ENCODE measurements around the gene BMPR1B. TPM values are rescaled to one million over a fixed set of nuclear protein-coding genes. Genes with fewer than 3 reads are reported as not detected.
"Not testable (repeated sequence)": the region's sequence is repeated elsewhere in the genome, so short reads cannot be mapped to it uniquely, and the experiment has no call there.

BMPR1B gene
- polyA plus RNA-seq, 3 donors from 2014 or later: not detected

DNA sequence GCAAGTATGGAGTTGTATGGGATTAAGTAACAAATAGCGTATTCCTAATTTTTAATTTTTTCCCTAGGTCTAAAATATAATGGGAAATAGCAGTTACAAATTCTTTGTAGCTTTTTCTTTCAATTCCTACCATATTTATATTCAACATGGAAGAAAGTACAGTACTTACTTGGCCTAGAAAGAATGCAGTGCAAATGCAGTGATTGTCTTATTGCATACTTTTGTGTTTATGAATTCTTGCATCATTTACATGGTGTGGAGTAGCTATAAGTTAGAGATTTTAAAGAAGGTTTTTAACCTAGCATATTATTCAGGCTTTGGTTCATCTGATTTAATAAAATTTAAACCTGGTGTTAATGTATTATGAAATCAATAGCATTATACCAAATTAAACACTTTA lies 263.3 kb downstream of the BMPR1B start:
- peaks cover 0 to 2% (median 0%) of the 10 kb centered on the region in 3 donors for H3K27me3 Mint-ChIP-seq (ENCODE audit: low read depth in 3 of 3)
- H3K27ac Mint-ChIP-seq: no peak overlapping the region
- no peak for DNase-seq
- no peak overlapping the region for H3K4me3 Mint-ChIP-seq
- peaks cover 0 to 3% (median under 1%) of the 10 kb centered on the region in 6 donors for H3K9me3 Mint-ChIP-seq
- H3K4me1 Mint-ChIP-seq: no peaks in the 10 kb centered on the region
- H3K36me3 Mint-ChIP-seq: no peaks in the 10 kb centered on the region

DNA sequence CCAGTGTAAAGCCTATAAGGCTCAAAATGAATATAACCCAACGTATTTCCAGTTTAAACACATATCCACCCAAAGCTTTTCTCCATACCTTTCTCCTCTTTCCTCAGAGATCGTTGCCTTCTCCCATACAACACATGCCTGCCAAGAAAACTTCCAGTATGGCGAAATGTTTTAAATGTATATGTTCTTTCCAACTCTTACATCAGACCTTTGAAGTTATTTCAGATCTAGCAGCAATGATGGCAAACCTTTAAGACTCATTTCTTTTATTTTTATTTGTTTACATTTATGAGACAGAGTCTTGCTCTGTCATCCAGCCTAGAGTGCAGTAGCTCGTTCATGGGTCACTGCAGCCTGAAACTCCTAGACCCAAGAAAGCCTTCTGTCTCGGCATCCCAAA lies 265.4 kb downstream of the BMPR1B start:
- no peaks in the 10 kb centered on the region for H3K36me3 Mint-ChIP-seq
- no peaks in the 10 kb centered on the region for H3K4me1 Mint-ChIP-seq
- peaks cover 0 to 5% (median 0%) of the 10 kb centered on the region in 6 donors for H3K9me3 Mint-ChIP-seq
- peaks cover 0 to 2% (median 0%) of the 10 kb centered on the region in 3 donors for H3K27me3 Mint-ChIP-seq (ENCODE audit: low read depth in 3 of 3)
- no peak for DNase-seq
- H3K4me3 Mint-ChIP-seq: no peak overlapping the region
- H3K27ac Mint-ChIP-seq: no peak overlapping the region

DNA sequence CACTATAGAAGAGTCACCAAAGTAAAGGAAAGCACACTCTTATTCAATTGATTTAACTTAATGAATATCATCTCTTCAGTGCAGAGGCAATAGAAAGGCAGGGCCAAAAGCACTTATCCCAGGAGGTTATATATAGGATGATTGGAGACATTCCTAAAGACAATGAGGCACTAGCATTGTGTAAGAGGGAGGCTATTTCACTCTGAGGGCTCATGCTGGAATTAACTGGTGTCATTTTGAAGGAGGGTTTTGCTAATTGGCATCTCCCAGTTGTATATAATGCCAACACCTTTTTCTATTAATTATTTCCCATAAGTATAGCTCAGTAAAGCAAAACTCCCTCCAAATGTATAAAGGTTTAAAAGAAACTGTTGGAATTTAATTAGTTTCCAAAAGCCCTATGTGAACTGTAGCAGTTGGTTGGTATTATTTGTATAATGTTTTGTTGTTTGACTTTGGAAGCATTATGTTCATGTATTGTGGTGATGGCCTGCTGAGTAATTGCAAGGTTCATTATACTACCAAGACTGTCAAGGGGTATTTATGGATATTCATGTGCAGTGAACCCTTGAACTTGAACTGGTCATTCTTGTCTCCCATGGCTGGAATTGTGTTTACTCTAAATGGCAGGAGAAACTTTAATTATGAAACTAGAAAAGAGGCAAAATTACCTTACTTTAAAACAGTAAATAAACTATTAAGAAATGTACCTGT lies 270.3 kb downstream of the BMPR1B start:
- H3K9me3 Mint-ChIP-seq: peaks cover 0 to 5% (median 2%) of the 10 kb centered on the region in 6 donors
- no peak overlapping the region for H3K4me3 Mint-ChIP-seq
- DNase-seq: no peak
- no peak overlapping the region for H3K27ac Mint-ChIP-seq
- H3K36me3 Mint-ChIP-seq: no peaks in the 10 kb centered on the region
- peaks cover 0 to 2% (median 0%) of the 10 kb centered on the region in 3 donors for H3K27me3 Mint-ChIP-seq (ENCODE audit: low read depth in 3 of 3)
- no peaks in the 10 kb centered on the region for H3K4me1 Mint-ChIP-seq

DNA sequence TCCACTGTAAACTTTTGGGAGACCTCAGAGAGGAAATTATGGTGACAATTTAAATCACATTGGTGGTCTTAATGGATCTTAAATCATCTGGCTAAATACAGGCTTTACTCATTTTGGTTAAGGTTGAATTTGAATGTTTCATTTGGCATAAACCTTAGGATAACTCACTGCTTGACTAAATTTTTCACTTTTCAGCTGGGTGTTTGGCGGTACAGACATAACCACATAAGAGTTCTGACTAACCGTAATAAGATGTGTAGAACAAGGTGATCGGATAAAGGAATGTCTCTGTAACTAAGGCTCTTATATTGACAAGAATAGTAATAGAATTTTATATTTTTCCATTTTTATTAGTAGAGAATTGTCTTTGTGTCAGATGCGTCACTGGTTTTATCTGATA lies 281.0 kb downstream of the BMPR1B start:
- Mint-ChIP-seq H3K27ac (no peak overlapping the region), H3K9me3 (peaks cover 0 to 15% (median 4%) of the 10 kb centered on the region in 6 donors), H3K36me3 (no peaks in the 10 kb centered on the region), H3K4me3 (no peak overlapping the region), H3K4me1 (no peaks in the 10 kb centered on the region), H3K27me3 (ENCODE audit: low read depth in 3 of 3) (peaks cover 0 to 2% (median 0%) of the 10 kb centered on the region in 3 donors)
- DNase-seq: no peak

DNA sequence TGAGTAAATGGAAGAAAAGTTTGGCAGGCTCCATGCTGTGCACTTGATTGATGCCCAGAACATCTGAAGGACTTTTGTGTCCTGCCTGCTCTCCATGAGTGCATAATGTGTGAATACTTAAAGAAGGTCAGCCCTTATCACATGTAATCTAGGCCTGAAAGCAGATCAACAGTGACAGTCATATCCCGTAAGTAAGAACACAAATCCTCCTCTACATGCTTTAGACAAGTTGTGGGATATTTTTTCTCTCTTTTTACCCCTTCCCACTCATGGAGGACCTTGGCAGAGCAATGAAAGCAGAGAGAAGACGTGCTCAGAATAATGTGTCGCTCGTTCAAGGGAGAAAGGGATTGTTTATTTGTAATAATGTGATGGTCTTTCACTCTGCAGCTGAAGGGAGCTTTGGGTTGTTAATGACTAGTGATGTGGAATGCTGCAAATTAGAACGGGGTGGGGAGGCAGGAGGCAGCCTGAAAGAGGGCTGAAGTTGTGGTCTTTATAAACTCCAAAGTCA lies 286.6 kb downstream of the BMPR1B start:
- peaks cover 0 to under 1% (median 0%) of the 10 kb centered on the region in 3 donors for H3K36me3 Mint-ChIP-seq
- no peak overlapping the region for H3K27ac Mint-ChIP-seq
- H3K27me3 Mint-ChIP-seq (ENCODE audit: low read depth in 3 of 3): peaks cover 0 to under 1% (median 0%) of the 10 kb centered on the region in 3 donors
- H3K4me1 Mint-ChIP-seq: no peaks in the 10 kb centered on the region
- no peak for DNase-seq
- no peaks in the 10 kb centered on the region for H3K9me3 Mint-ChIP-seq
- no peak overlapping the region for H3K4me3 Mint-ChIP-seq

DNA sequence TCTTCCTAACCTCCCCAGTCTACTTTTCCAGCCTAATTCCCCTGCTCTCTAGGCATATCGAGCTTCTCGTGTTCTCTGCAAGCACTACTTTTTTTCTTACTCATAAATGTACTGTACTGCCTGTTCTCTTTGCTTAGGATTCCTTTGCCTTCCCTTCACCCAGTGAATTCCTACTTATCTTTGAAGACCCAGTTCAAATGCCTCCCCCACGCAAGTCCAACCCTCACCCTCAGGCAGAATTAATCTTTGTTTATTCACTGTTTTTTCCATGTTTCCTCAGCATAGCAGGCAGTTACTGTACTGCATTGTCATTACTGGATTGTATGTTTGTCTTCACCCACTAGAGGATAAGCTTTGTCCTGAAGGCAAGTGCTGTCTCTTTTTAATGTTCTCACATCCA lies 287.7 kb downstream of the BMPR1B start:
- H3K27ac Mint-ChIP-seq: no peak overlapping the region
- H3K27me3 Mint-ChIP-seq (ENCODE audit: low read depth in 3 of 3): peaks cover 0 to 2% (median 0%) of the 10 kb centered on the region in 3 donors
- no peak overlapping the region for H3K4me3 Mint-ChIP-seq
- no peaks in the 10 kb centered on the region for H3K9me3 Mint-ChIP-seq
- no peaks in the 10 kb centered on the region for H3K4me1 Mint-ChIP-seq
- H3K36me3 Mint-ChIP-seq: peaks cover 0 to 3% (median 0%) of the 10 kb centered on the region in 3 donors
- DNase-seq: no peak

DNA sequence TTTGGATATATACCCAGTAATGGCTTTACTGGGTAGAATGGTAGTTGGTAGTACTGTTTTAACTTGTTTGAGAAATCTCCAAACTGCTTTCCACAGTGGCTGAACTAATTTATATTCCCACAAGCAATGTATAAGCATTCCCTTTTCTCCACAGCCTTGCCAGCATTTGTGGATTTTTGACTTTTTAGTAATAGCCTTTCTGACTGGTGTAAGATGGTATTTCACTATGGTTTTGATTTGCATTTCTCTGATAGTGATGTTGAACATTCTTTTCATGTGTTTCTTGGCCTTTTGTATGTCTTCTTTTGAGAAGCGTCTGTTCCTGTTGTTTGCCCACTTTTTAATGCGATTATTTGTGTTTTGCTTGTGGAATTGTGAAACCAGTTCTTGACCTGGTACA lies 290.5 kb downstream of the BMPR1B start:
- peaks cover 0 to 2% (median 0%) of the 10 kb centered on the region in 3 donors for H3K27me3 Mint-ChIP-seq (ENCODE audit: low read depth in 3 of 3)
- DNase-seq: no peak
- no peak overlapping the region for H3K4me3 Mint-ChIP-seq
- no peaks in the 10 kb centered on the region for H3K4me1 Mint-ChIP-seq
- no peaks in the 10 kb centered on the region for H3K9me3 Mint-ChIP-seq
- no peak overlapping the region for H3K27ac Mint-ChIP-seq
- H3K36me3 Mint-ChIP-seq: peaks cover 0 to 3% (median 0%) of the 10 kb centered on the region in 3 donors

DNA sequence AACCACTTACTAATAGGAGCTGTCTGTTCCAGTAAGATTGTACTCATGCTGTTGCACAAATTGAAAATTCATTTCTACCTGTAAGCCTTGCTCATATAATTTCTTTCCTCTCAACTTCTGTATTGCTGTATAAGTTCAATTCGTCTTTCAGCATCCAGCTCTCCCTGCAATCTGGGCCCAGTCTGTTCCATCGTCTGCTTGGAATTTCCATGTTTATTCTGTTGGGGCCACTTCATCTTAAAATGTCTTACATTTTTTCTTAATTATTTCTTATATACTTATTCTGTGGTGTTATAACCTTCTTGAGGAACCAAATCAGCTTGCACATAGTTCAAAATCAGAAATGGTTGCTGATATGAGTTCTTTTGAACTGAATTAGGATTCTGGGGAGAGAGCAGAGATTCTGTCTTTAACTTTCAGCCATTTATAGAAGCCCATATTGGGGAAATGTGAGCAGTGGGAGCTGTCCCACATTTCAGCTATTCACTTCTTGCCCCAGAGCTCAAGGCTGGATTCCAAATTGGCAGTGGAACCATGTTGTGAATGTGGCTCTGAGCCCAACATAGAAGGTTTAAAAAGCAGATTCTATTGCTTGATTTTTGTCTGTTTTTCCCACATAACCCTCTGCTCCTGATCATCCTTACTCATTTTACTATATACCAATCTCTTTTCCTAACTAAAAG lies 291.9 kb downstream of the BMPR1B start:
- H3K4me3 Mint-ChIP-seq: no peak overlapping the region
- H3K9me3 Mint-ChIP-seq: no peaks in the 10 kb centered on the region
- H3K4me1 Mint-ChIP-seq: no peaks in the 10 kb centered on the region
- no peak overlapping the region for H3K27ac Mint-ChIP-seq
- H3K36me3 Mint-ChIP-seq: peaks cover 0 to 3% (median 0%) of the 10 kb centered on the region in 3 donors
- DNase-seq: no peak
- H3K27me3 Mint-ChIP-seq (ENCODE audit: low read depth in 3 of 3): peaks cover 0 to 2% (median 0%) of the 10 kb centered on the region in 3 donors

DNA sequence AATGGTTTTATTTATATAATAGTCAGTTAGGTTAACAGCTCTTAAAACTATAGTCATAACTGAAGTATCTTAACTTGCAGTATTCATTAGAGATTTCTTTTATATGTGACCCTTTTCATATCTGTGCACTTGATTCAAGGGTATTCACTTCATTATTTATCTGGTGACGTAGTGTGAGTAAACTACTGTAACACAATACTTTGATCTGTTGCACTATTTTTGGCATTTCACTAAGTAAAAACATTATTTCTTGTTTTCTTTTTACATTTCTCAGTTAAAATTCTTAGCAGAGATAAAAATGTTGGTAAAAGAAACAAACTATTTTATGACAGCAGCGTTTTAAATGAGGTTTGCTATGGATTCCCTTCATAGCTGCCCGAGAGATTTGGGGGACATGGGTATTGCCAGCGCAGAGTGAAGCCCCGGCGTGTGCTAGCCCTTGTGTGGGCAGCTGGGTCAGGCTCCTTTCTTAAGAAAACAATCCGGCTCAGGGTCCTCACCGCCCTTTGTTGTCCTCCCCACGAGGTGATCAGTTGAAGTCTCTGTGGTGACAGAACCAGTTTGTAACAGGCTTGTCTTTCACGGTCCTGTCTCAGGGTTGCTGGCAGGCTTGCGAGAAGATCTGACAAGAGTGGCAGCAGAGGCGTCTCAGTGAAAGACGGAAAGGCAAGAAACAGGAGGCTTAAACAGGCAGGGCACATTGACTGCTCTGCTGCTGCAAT lies 293.4 kb downstream of the BMPR1B start:
- H3K27ac Mint-ChIP-seq: no peak overlapping the region
- no peaks in the 10 kb centered on the region for H3K9me3 Mint-ChIP-seq
- no peaks in the 10 kb centered on the region for H3K4me1 Mint-ChIP-seq
- no peak for DNase-seq
- H3K27me3 Mint-ChIP-seq (ENCODE audit: low read depth in 3 of 3): peaks cover 0 to 2% (median 0%) of the 10 kb centered on the region in 3 donors
- no peak overlapping the region for H3K4me3 Mint-ChIP-seq
- H3K36me3 Mint-ChIP-seq: peaks cover 0 to 3% (median 0%) of the 10 kb centered on the region in 3 donors

DNA sequence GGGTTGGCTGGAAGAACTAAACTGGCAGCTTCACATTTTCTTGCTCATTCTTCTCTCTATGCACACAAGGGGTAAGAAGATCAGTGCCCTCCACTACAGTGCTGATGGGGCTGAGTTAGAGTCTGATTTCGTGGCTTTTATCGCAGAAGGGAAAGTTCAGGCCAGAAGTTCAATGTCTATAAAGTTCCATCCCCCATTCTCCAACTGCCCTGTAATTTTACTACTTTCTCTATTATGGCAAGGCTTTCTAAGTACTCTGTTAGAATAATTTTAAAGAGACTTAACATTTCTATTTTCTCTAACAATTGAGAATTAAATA lies 293.9 kb downstream of the BMPR1B start:
- no peak for DNase-seq
- no peak overlapping the region for H3K27ac Mint-ChIP-seq
- H3K27me3 Mint-ChIP-seq (ENCODE audit: low read depth in 3 of 3): peaks cover 0 to 2% (median 0%) of the 10 kb centered on the region in 3 donors
- H3K4me1 Mint-ChIP-seq: no peaks in the 10 kb centered on the region
- peaks cover 0 to 3% (median 0%) of the 10 kb centered on the region in 3 donors for H3K36me3 Mint-ChIP-seq
- H3K4me3 Mint-ChIP-seq: no peak overlapping the region
- no peaks in the 10 kb centered on the region for H3K9me3 Mint-ChIP-seq

DNA sequence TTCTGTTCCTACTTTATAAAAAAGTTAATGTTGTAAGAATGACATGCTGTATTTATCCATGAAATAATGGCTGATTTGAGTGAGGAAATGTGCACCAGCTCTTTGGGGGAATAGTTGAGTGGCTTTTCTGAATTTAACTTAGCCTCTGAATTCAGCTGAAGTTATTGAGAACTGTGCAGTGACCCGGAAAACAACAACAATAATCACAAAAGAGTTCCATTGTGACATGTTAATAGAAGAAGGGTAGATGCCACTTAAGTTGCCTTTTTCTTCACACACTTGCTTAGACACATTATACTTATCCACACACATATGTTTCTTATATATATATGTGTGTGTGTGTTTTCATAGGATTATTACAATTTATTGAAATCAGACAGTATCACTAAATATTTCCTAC lies 301.2 kb downstream of the BMPR1B start:
- peaks cover 0 to 2% of the 10 kb centered on the region in 2 donors for H3K4me1 Mint-ChIP-seq
- no peaks in the 10 kb centered on the region for H3K36me3 Mint-ChIP-seq
- no peak overlapping the region for H3K4me3 Mint-ChIP-seq
- no peak overlapping the region for H3K27ac Mint-ChIP-seq
- DNase-seq: no peak
- H3K9me3 Mint-ChIP-seq: no peaks in the 10 kb centered on the region
- H3K27me3 Mint-ChIP-seq (ENCODE audit: low read depth in 3 of 3): no peaks in the 10 kb centered on the region

DNA sequence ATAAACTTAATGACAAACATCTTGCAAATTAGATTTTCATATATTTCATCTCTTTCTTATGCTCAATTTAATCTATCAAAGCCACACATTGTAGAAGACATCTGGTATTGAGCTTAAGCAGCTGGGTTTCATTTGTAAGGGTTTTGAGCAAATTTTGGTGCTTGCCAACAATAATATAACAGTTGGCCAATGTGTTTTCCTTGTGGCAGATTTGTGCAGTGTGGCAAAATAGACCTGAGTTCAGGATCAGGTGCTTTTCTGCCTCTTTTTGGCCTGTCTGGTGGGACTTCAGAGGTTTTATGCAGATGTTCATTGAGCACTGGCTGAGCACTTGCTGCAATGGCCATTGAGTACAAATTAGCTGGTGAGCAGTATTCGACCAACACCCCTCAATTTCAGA lies 301.9 kb downstream of the BMPR1B start:
- no peak for DNase-seq
- Mint-ChIP-seq H3K4me1 (peaks cover 0 to 2% of the 10 kb centered on the region in 2 donors), H3K27ac (no peak overlapping the region), H3K27me3 (ENCODE audit: low read depth in 3 of 3) (no peaks in the 10 kb centered on the region), H3K36me3 (no peaks in the 10 kb centered on the region), H3K9me3 (no peaks in the 10 kb centered on the region), H3K4me3 (no peak overlapping the region)

DNA sequence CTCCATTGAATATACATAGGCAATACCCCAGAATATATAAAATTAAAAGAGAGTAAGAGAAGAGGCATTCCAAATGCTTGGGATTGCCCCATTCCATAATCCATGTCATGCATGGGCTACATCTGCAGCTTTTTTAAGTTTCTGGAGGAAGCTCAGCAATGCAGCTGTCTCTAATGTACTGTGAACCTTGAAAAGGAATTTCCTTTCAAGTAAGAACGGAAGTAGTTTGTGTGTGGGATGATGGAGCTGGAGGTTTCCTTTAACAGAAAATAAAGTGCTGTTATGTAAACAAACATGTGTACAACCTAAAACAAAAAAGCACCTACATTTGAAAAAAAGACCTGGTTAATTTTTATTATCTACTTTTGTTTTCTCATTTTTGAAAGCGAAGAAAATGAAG lies 303.5 kb downstream of the BMPR1B start:
- no peaks in the 10 kb centered on the region for H3K27me3 Mint-ChIP-seq (ENCODE audit: low read depth in 3 of 3)

DNA sequence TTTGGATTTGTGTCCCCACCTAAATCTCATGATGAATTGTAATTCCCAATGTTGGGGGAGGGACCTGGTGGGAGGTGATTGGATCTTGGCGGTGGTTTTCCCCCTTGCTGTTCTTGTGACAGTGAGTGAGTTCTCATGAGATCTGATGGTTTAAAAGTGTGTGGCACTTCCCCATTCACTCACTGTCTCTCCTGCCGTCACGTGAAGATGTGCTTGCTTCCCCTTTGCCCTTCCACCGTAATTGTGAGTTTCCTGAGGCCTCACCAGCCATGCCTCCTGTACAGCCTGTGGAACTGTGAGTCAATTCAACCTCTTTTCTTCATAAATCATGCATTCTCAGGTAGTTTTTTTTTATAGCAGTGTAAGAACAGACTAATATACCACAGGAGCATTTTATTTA lies 304.0 kb downstream of the BMPR1B start:
- not testable (repeated sequence) for H3K27me3 Mint-ChIP-seq (ENCODE audit: low read depth in 3 of 3); H3K4me1 Mint-ChIP-seq; H3K27ac Mint-ChIP-seq; H3K36me3 Mint-ChIP-seq; H3K4me3 Mint-ChIP-seq; DNase-seq; H3K9me3 Mint-ChIP-seq

More for the DNA sequence above, 303.5 kb downstream of the BMPR1B start:
- Mint-ChIP-seq H3K27ac (no peak overlapping the region), H3K4me1 (peaks cover 0 to 2% of the 10 kb centered on the region in 2 donors), H3K9me3 (no peaks in the 10 kb centered on the region), H3K36me3 (no peaks in the 10 kb centered on the region), H3K4me3 (no peak overlapping the region)
- no peak for DNase-seq
